Adrenal gland (tissue), 12 donors: ENCODE measurements around the gene AIFM3. TPM values are rescaled to one million over a fixed set of nuclear protein-coding genes. Genes with fewer than 3 reads are reported as not detected.
"Not testable (repeated sequence)": the region's sequence is repeated elsewhere in the genome, so short reads cannot be mapped to it uniquely, and the experiment has no call there.

ENCODE experiments used
- DNase-seq, 7 donors: peaks; one replicate each; pipeline ENCODE4 v3.0.0-alpha.2; 2019 to 2020
- H3K27ac ChIP-seq, 5 donors: fragments of 200-600 bp; sonication (generic) in 4 of 5; 1 replicate in 3 of 5; 2 replicates in 2 of 5; pipeline versions ENCODE4 v1.5.1 to v1.8.0; 2016 to 2020; ENCODE audit warnings: mild to moderate bottlenecking in 1 of 5
- H3K27me3 ChIP-seq: fragments of 200-600 bp; 2 replicates; pipeline ENCODE4 v1.8.0; 2021
- H3K36me3 ChIP-seq, 2 donors: fragments of 200-600 bp; replicated peaks in 1 of 2; 1 replicate in 1 of 2; 2 replicates in 1 of 2; pipeline versions ENCODE4 v1.5.1 to v1.8.0; 2018 to 2022
- H3K4me1 ChIP-seq, 2 donors: fragments of 200-600 bp; replicated peaks in 1 of 2; 1 replicate in 1 of 2; 2 replicates in 1 of 2; pipeline versions ENCODE4 v1.5.1 to v1.8.0; 2018 to 2021
- H3K4me3 ChIP-seq, 4 donors: fragments of 200-600 bp; sonication (generic) in 3 of 4; one replicate each; pipeline ENCODE4 v1.5.1; 2016 to 2018
- H3K9me3 ChIP-seq, 3 donors: fragments of 200-600 bp; sonication (generic) in 1 of 3; replicated peaks in 1 of 3; 1 replicate in 2 of 3; 2 replicates in 1 of 3; pipeline versions ENCODE4 v1.5.1 to v1.8.0; 2016 to 2021
- POLR2A ChIP-seq, 2 donors: fragments of 450-650 bp; IDR thresholded peaks; one replicate each; pipeline ENCODE4 v1.6.1; 2017; ENCODE audit warnings: antibody characterized with exemption in 2 of 2, mild to moderate bottlenecking in 2 of 2, moderate library complexity in 1 of 2
- WGBS, 4 donors: extraction: QIAGEN DNeasy Blood & Tissue Kit in 2 of 4; methylation state at CpG; one replicate each; pipeline versions ENCODE4 v1.1.5 to v1.1.7; 2013 to 2017; 5-methylcytosine and 5-hydroxymethylcytosine counted together
- intact Hi-C, 2 donors: fragments of 100-400 bp; cut with DNase I; formaldehyde crosslinking; loops; one replicate each; pipeline versions ENCODE4 v1.14.1 to v1.15.0; 2022 to 2023
- polyA plus RNA-seq, 3 donors: library from polyadenylated mRNA; stranded (reverse); fragments of 200-250 nt in 2 of 3; fragments of 350-450 nt in 1 of 3; fragmentation: Illumina TruSeq in 1 of 3; extraction: RNeasy Lipid Tissue Mini Kit (QIAGEN cat#74804) in 1 of 3; gene quantifications; one replicate each; pipeline ENCODE4 v1.2.3, GENCODE V29; 2013 to 2014
- total RNA-seq, 9 donors: library from RNA; depleted of rRNA in 4 of 9; stranded (reverse); fragments of >200 nt in 4 of 9; fragments of 120-200 nt in 1 of 9; fragmentation: NEBNext Ultra II Directional in 1 of 9; extraction: Animal tissue kit (Norgen Biotek cat#: 25700) in 1 of 9; gene quantifications; one replicate each; pipeline versions ENCODE4 v1.1.0 to v1.2.4, GENCODE V29; 2013 to 2023
- TF ChIP-seq, protein P1 (sequence below), 6 experiments: fragments of 450-650 bp in 4 of 6; fragments of 200-600 bp in 2 of 6; sonication (generic) in 1 of 6; IDR thresholded peaks; 1 replicate in 5 of 6; 2 replicates in 1 of 6; pipeline versions ENCODE4 v1.5.1 to v1.8.0; 2016 to 2021; ENCODE audit warnings: antibody characterized with exemption in 6 of 6, mild to moderate bottlenecking in 2 of 6, moderate library complexity in 1 of 6
- donor health status: healthy with polysubstance abuse.
- donor health status: Bipolar disorder and iron deficiency.
- donor health status: DM: yes; HTN: yes; CAD: no.
- donor health status: DM: no; HTN: no; CAD: no.
- donor health status: DM: no; HTN: no; CAD: no.
- donor health status: DM: yes; HTN: yes; CAD: no.

AIFM3 gene
- total and polyA plus RNA-seq, 12 donors, result 0.37 to 9.1 (median 2.2) TPM

DNA sequence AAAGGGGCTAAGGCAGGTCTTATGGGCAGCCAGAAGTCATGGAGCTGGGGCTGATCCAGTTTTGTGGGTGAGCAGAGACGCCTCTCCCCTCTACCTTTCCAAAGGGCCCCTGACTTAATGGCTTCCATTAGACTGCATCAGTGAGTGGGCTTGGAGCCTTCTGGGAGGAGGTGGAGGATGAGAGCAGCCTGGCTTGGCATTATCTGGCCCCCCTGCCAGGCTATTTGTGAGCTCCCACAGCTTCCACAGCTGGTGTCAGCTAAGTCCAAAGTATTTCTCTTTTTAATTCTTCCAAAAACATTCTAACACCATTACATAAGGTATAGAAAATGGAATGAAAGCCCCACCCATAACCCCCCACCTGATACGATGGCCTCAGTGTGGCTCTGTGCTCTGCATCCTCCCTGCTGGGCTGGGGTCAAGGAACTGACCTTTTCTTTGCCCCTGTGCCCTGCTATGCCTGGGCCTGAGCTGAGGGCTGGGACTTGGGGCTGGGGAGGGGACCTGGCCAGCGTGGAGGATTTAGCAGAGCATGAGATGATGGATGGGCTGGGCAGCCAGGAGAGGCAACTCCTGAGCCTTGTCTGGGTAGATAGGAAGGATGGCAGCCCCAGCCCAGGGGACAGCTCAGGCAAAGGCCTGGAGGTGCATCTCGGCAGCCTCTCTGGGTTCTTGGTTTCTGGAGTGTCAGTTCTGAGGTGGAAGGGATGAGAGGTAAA is 4.0 kb downstream of the AIFM3 start:
- Histone ChIP-seq H3K36me3 (no peaks in the 10 kb centered on the region), H3K27me3 (no peaks in the 10 kb centered on the region), H3K27ac (no peak overlapping the region), H3K9me3 (no peaks in the 10 kb centered on the region), H3K4me3 (no peak overlapping the region), H3K4me1 (peaks cover 0 to 7% of the 10 kb centered on the region in 2 donors)
- intact Hi-C loops, result no loop called here
- no peak for TF ChIP-seq POLR2A (IDR thresholded peaks at IDR 0.05)
- TF ChIP-seq, protein P1, sequence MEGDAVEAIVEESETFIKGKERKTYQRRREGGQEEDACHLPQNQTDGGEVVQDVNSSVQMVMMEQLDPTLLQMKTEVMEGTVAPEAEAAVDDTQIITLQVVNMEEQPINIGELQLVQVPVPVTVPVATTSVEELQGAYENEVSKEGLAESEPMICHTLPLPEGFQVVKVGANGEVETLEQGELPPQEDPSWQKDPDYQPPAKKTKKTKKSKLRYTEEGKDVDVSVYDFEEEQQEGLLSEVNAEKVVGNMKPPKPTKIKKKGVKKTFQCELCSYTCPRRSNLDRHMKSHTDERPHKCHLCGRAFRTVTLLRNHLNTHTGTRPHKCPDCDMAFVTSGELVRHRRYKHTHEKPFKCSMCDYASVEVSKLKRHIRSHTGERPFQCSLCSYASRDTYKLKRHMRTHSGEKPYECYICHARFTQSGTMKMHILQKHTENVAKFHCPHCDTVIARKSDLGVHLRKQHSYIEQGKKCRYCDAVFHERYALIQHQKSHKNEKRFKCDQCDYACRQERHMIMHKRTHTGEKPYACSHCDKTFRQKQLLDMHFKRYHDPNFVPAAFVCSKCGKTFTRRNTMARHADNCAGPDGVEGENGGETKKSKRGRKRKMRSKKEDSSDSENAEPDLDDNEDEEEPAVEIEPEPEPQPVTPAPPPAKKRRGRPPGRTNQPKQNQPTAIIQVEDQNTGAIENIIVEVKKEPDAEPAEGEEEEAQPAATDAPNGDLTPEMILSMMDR (IDR thresholded peaks at IDR 0.05), result no peak
- 68 to 87% (median 78%) methylated on average over 3 to 4 of the region's 4 CpGs for WGBS, 4 donors
- no peak for DNase-seq

DNA sequence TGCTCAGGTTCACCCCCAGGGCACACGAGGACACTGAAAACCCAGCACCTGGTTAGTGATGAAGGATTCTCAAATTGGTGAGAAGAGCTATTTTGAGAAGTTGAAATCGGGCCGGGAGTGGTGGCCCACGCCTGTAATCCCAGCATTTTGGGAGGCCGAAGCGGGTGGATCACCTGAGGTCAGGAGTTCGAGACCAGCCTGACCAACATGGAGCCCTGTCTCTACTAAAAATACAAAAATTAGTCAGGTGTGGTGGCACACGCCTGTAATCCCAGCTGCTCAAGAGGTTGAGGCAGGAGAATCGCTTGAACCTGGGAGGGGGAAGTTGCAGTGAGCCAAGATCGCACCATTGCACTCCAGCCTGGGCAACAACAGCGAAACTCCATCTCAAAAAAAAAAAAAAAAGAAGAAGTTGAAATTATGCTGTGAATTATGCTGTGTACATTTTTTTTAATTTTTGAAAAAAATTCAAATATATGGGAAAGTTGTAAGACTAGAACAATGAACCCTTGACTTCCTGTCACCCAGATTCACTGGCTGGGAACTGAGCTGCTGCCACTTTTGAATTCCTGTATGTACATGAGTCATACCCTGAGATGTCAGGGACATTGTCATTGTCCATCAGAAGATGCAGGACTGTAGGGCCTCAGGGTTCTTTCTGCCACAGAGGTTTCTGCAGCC is 5.1 kb downstream of the AIFM3 start:
- 75 to 85% (median 79%) methylated on average over 11 of the region's 11 CpGs for WGBS, 4 donors

DNA sequence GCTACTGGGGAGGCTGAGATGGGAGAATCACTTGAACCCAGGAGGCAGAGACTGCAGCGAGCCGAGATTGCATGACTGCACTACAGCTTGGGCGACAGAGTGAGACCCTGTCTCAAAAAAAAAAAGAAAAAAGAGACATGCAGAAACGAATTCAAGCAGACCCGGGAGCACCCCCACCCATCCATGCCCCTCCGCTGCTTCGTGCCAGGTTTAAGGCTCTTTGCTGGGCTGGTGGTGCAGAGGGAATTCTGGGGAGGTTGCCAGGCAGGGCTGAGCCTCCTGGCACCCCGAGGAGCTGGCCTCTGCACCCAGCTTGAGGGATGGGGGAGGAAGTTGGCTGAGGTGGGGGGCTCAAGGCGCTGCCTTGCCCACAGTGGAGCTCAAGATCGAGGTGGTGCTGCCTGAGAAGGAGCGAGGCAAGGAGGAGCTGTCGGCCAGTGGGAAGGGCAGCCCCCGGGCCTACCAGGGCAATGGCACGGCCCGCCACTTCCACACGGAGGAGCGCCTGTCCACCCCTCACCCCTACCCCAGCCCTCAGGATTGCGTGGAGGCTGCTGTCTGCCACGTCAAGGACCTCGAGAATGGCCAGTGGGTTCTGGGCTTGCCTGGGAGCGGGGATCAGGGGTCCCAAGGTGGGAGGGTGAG is 6.0 kb downstream of the AIFM3 start:
- intact Hi-C loops, result no loop called here
- no peak for DNase-seq
- no peak overlapping the region for H3K27ac ChIP-seq
- 76 to 84% (median 82%) methylated on average over 14 to 21 of the region's 21 CpGs for WGBS, 4 donors
- no peak overlapping the region for H3K4me3 ChIP-seq
- H3K36me3 ChIP-seq, result no peaks in the 10 kb centered on the region
- H3K9me3 ChIP-seq, result no peaks in the 10 kb centered on the region
- no peak for TF ChIP-seq POLR2A (IDR thresholded peaks at IDR 0.05)
- TF ChIP-seq, protein P1 (IDR thresholded peaks at IDR 0.05), result no peak
- no peaks in the 10 kb centered on the region for H3K27me3 ChIP-seq
- peaks cover 0 to 7% of the 10 kb centered on the region in 2 donors for H3K4me1 ChIP-seq

More for the DNA sequence above, 5.1 kb downstream of the AIFM3 start:
- peak in 1 of 7 donors; percentile 55 for DNase-seq
- H3K4me1 ChIP-seq, H3K27ac ChIP-seq, intact Hi-C loops, H3K27me3 ChIP-seq, H3K4me3 ChIP-seq, H3K36me3 ChIP-seq, H3K9me3 ChIP-seq: not testable (repeated sequence)

DNA sequence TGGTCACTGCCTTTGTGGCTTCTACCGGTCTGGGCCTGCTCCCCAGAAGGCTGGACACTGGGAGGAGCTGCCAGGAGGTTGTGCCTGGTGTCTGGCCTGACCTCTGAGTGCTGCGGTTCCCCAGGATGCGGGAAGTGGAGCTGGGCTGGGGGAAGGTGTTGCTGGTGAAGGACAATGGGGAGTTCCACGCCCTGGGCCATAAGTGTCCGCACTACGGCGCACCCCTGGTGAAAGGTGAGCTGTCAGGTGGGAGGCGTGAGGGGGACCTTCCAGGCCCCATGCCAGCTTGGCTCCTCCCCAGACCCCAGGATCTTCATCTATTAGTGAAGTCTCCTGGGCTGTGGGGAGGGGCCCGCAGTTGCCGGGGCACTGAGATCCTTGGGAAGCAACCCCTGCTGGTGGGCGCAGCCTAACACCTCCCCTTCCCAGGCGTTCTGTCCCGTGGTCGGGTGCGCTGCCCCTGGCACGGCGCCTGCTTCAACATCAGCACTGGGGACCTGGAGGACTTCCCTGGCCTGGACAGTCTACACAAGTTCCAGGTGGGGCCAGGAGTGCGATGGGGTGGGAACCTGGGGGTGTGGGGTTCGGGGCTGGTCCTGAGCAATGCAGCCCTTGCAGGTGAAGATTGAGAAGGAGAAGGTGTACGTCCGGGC is 6.7 kb downstream of the AIFM3 start:
- WGBS, 4 donors, result 74 to 84% (median 79%) methylated on average over 6 to 21 of the region's 21 CpGs
- Histone ChIP-seq H3K4me1 (peaks cover 0 to 7% of the 10 kb centered on the region in 2 donors), H3K27me3 (no peaks in the 10 kb centered on the region), H3K4me3 (no peak overlapping the region), H3K36me3 (no peaks in the 10 kb centered on the region), H3K27ac (no peak overlapping the region), H3K9me3 (peaks cover 0 to 4% (median 0%) of the 10 kb centered on the region in 3 donors)
- TF ChIP-seq, protein P1 (IDR thresholded peaks at IDR 0.05), result no peak
- no peak for TF ChIP-seq POLR2A (IDR thresholded peaks at IDR 0.05)
- intact Hi-C loops, result no loop called here
- DNase-seq, result no peak
